Activated naive CD4-positive, alpha-beta T cell treated with anti-CD3 and anti-CD28 coated beads, Interleukin-2, amount 50 U/mL, for 16 hours (primary cell): ENCODE results near the gene ATXN7L3B.

Source experiments
- DNase-seq: peaks from one replicate; pipeline ENCODE4 v3.0.0-alpha.2; 2020

ATXN7L3B gene

DNA sequence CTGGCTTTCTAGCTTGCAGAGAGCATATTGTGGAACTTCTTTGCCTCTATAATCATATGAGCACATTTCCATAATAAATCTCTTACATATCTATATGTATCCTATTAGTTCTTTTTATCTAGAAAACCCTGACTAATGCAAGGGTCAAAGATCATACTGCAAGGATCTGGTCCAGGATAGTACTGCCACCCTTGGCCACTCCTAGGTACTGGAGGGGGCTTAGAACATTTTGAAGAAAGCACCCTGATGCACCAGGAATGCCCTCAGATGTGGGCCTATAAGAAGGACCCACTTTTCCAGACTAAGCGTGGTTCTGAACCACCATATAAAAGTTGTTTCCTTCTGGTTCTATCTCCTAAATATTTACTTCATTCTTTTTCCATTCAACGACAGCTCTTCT is 14.6 kb downstream of the ATXN7L3B start:
- DNase-seq, result no peak

DNA sequence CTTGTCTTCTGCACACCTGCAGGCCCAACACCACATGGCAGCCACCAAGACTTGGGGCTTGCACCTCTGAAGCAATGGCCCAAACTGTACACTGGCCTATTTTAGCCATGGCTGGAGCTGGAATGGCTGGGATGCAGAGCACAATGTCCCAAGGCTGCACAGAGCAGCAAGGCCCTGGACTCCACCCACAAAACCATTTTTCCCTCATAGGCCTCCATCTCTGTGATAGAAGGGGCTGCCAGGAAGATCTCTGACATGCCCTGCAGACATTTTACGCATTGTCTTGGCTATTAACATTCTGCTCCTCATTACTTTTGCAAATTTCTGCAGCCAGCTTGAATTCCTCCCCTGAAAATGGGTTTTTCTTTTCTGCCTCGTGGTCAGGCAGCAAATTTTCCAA is 22.1 kb downstream of the ATXN7L3B start:
- no peak for DNase-seq

DNA sequence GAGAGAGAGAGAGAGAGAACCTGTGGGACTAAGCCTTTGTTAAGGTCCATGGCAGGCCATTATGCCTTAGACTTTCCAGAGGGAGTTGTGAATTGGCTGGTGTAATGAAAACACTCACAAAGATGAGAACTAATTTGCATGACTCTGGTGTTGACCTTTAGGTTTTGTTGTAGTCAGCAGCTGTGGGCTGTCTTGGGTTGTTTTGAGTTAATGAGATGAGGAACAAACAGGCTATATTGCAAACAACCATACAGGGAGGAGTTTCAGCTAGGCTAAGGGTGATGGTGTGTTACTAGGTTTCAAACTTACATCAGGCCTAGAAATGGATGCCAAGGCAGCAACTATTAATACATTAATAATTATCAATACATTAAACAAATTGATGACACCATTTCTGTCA is 26.3 kb downstream of the ATXN7L3B start:
- DNase-seq, result no peak

DNA sequence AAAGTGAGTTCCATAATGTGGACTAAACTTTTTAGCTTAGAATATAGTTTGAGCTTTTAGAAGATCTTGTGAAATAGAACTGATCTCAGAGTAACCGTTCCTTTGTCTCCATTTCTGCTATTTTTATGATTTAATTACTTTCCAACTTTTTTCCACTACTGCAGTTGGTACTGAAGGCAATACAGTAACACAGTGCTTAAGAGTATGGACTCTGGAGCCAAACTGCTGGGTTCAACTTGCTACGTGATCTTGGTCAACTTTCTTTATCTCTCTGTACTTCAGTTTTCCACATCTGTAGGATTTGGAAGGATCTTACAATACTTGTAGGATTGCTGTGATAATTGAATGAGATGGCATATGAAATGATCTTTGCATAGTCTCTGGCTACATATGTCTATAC is 40.9 kb downstream of the ATXN7L3B start:
- no peak for DNase-seq

DNA sequence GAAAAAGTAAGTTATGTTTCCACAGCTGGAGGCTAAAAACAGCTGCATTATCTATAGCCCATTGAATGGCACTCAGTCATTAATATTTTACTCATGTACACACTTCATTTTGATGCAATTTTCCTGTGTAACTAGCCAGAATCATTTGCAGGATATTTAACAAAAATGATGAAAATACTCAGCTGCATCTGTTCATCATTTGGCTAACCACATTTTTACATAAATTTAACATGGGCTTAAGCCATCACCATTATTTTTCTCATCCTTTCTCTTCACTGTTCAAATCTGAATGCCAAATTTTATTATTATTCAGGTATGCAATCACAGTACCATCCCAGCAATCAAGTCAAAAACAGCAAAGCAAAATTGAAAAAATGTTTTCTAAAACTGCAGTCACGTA is 41.8 kb downstream of the ATXN7L3B start:
- DNase-seq, result no peak

DNA sequence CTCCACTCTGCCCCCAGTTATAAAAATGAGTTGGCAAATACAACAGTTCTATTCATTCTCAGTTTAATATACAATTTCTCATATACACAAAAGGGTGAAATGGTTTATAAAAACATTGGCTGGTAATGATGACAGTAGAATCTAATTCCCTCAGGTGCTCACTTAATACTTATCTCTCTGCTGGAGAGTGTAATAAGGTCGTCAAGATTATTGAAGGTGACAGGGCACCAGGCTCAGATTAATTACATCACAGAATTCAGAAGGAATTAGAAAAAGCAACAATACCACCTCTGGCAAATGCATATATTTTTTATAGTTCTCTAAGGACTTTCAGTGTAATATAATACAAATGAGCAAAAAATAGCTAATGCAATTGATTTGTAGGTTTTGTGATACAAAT is 42.3 kb downstream of the ATXN7L3B start:
- no peak for DNase-seq

DNA sequence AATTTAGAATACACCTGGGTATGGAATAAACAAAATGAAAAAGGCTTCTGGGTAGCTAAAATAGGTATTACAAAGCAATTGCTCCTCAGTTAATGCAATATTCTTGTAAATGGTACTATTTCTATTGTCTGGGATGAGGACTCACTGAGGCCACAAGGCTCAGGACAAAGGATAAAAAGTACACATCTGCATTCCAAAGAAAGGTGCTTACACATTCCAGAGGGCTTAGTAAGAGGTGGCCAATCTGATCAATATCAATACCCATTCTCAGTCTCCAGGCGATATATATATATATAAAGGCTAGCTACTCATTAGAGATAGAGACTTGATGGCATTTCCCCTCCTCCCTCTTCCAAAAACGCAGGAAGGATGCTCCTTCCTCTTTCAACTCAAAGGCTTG is 43.8 kb downstream of the ATXN7L3B start:
- no peak for DNase-seq

DNA sequence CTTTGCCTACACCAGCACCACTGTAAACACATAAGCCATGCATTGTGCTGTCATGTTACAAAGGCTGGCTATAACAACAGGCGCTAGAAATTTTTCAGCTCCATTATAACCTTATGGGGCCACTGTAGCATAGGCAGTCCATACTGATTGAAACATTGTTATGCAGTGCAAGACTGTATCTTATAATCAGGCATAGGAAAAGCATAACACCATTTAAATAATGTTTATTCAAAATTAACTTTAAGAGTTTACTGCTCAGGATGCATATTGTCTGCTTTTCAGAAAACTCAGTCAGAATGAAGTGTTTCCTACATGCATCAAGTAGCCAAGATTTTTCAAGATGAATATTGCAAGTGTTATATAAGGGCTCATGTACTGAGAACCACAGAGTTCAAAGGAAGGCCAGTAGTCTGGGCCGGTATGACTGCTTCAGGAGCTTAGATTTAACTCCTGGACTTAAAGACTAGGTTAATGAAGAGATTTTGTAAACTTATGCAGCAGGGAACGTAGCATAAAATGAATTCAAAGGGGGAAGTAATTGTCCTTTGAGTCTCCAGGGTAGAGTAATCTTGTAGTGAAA is 46.9 kb downstream of the ATXN7L3B start:
- no peak for DNase-seq

DNA sequence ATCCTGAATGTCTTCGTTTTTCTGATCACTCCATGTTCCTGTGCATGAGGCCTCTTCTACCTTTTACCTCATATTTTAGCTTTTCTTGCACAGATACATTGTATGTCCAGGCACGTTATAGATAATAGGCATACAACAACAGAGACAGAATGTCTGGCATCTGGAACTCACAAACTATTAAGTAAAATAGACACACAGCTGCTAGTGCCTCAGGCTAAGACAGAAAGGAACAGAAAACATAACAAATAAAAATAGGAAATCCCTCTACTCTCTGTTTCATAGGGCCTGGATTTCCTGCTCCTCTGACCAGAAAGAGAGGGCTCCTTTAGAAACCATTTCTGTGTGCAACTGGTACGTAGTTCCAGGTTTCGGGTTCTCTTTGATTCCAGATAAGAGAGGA is 48.6 kb downstream of the ATXN7L3B start:
- no peak for DNase-seq
